ENCODE data around the gene ZNF280A.

Gene ZNF280A, protein sequence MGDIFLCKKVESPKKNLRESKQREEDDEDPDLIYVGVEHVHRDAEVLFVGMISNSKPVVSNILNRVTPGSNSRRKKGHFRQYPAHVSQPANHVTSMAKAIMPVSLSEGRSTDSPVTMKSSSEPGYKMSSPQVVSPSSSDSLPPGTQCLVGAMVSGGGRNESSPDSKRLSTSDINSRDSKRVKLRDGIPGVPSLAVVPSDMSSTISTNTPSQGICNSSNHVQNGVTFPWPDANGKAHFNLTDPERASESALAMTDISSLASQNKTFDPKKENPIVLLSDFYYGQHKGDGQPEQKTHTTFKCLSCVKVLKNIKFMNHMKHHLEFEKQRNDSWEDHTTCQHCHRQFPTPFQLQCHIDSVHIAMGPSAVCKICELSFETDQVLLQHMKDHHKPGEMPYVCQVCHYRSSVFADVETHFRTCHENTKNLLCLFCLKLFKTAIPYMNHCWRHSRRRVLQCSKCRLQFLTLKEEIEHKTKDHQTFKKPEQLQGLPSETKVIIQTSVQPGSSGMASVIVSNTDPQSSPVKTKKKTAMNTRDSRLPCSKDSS

DNA sequence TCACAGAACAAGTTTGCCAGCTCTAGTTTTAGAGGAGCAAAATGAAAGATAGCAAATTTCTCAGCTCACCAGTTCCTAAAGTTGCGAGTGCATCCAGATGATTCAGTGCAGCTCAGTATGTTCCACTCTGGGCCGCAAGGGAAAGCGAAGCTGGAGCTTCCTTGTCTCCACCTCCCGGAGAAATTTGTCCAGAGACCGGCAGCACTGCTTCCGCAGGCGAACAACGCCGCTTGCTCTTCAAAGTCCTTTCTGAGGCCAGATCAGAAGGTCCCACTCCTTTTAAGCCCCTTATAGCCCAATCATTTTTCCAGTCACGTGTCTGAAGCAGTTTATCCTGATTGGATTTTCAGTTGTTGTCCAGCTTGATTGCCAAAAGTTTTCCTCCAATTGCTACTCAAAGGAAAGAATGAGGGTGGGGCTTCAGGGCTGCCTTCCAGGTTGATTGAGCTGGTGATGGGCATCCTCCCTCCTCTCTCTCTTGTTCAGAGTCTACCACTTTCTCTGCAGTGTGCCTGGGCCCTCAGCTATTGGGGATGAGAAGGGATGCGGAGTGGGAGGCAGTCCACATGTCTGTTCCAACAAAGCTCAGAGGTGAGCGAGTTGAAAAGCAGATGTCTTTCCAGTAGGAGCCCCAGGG lies at the start of gene ZNF280A:
Gene ZNF280A, minus strand, starts transcription at position 251 of the 637 bp plus-strand sequence. CDS start 4,640 bp downstream, outside the sequence.
- DNase-seq (no peak), ATAC-seq (no peak)
- H3K36me3 Mint-ChIP-seq (ENCODE audit: low read depth) = no peaks in the 10 kb centered on the region
- no peak within 1 kb of the TSS for H3K4me3 Mint-ChIP-seq
- H3K4me1 Mint-ChIP-seq = no peaks in the 10 kb centered on the region
- peaks cover 23% of the 10 kb centered on the region for H3K27me3 Mint-ChIP-seq
- no peaks in the 10 kb centered on the region for H3K9me3 Mint-ChIP-seq
- H3K27ac Mint-ChIP-seq = no peak within 1 kb of the TSS

DNA sequence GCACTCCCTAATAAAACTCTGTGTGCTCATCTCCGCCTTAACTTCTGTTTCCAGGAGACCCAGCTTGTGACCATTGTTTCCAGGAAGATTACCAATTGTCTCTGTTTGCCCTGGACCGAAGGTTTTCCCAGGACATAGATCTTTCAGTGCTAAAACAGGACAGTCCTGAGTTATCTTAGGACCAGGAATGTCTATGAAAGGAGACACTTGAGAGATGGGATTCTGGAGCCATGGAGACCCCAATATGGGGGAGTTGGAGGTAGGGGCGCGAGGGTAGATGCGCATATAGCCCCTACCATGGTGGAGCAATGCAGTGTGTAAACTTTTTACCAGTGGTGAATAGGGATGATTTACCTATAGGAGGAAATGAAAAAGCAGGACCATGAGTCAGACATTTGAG lies 49.1 kb upstream of the ZNF280A start:
- H3K4me3 Mint-ChIP-seq = no peak overlapping the region
- no peaks in the 10 kb centered on the region for H3K36me3 Mint-ChIP-seq (ENCODE audit: low read depth)
- DNase-seq (no peak), ATAC-seq (no peak)
- H3K27ac Mint-ChIP-seq = no peak overlapping the region
- no peaks in the 10 kb centered on the region for H3K4me1 Mint-ChIP-seq
- H3K9me3 Mint-ChIP-seq = no peaks in the 10 kb centered on the region
- H3K27me3 Mint-ChIP-seq = peaks cover 18% of the 10 kb centered on the region

DNA sequence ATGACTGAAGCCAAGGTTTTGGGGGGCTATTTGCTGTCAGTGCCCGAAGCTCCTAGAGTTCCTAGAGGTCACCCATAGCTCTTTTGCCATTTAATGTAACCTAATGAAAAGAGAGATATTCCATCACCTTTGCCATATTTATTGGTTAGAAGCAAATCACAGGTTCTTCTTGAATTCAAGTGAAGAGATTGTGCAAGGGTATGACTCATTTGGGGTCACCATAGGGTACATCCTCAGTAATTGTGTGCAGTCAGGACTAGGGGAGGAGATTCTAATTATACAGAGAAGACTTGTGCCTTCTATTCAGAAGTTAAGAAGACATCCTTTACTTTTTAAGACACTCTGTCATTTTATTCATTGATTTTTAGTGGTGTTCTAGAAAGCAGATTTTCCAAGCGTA lies 45.9 kb upstream of the ZNF280A start:
- Mint-ChIP-seq H3K9me3 (no peaks in the 10 kb centered on the region), H3K27ac (no peak overlapping the region), H3K36me3 (ENCODE audit: low read depth) (no peaks in the 10 kb centered on the region), H3K27me3 (peaks cover 13% of the 10 kb centered on the region), H3K4me3 (no peak overlapping the region), H3K4me1 (no peaks in the 10 kb centered on the region)
- ATAC-seq (no peak), DNase-seq (no peak)

DNA sequence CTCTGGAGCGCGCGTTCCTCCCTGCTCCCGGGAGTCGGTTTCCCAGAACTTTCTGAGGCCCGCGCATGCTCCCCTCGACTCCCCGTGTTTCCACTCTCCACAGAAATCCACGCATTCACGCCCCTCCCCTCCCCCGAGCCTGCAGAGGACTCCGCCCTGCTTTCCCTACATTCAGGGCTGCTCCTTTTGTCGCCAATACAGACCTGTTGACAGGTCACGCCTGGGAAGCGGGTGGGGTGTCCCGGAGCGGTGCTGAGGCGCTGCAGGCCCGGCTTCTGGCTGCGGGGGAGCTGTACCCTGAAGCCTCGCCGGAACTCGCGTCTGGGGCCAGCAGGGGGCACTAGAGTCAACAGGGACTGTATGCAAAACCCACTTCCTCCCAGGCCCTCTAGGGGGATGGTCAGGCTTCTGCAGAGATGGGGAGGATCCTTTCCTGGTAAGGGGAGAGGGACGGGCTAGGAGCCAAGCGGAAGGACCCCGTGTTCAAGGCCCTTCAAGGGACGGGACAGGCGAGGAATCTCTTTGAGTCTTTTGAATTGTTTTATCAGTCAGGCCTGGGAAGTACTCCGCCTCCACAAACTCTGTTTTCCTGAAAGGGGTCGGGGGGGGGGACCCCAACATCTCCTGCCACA lies 39.0 kb upstream of the ZNF280A start, which contains the start of gene PRAME:
Gene PRAME, minus strand, starts transcription at position 294 of the 632 bp plus-strand sequence. CDS start 2,433 bp downstream, outside the sequence.
- no peak within 1 kb of the TSS for H3K27ac Mint-ChIP-seq
- H3K4me3 Mint-ChIP-seq = no peak within 1 kb of the TSS
- peak; percentile 88 for DNase-seq
- H3K4me1 Mint-ChIP-seq = peaks cover 2% of the 10 kb centered on the region
- H3K9me3 Mint-ChIP-seq = no peaks in the 10 kb centered on the region
- H3K27me3 Mint-ChIP-seq = no peaks in the 10 kb centered on the region
- H3K36me3 Mint-ChIP-seq (ENCODE audit: low read depth) = no peaks in the 10 kb centered on the region
- ATAC-seq = peak; percentile 91

DNA sequence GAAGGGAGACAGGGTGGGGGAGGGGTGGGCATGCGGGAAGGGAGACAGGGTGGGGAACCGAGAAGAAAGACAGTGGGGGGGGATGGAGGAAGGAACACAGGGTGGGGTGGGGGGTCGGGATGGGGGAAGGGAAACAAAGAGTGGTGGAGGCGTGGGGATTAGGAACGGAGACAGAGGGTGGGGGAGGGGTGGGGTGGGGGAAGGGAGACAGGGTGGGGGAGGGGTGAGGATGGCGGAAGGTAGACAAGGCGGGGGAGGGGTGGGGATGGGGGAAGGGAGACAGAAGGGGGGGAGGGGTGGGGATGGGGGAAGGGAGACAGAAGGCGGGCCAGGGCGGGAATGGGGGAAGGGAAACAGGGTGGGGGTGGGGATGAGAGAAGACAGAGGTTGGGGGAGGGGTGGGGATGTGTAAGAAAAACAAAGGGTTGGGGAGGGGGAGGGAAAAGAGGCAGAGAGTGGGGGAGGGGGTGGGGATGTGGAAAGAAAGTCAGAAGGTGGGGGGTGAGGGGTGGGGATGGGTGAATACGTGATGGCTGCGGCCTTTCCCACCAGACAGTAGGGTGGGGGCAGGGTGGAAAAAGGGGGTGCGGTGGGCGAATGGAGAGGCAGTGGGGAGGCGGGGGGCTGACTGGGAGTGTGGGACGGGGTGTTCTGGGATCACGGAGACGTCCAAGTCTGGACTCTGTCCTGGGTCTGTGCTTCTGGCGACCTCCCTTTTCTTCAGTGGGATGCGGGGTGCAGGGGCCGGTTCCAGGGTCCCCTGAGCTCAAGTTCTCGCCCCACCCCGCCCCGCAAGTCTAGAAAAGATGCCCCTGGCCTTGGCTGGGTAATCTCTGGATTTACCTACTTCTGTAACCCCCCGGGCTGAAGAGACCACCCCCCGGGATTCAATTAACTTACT lies 38.3 kb upstream of the ZNF280A start:
- H3K27ac Mint-ChIP-seq = no peak overlapping the region
- no peak for ATAC-seq
- no peaks in the 10 kb centered on the region for H3K36me3 Mint-ChIP-seq (ENCODE audit: low read depth)
- H3K4me1 Mint-ChIP-seq = peaks cover 2% of the 10 kb centered on the region
- no peak for DNase-seq
- H3K27me3 Mint-ChIP-seq = no peaks in the 10 kb centered on the region
- H3K4me3 Mint-ChIP-seq = no peak overlapping the region
- no peaks in the 10 kb centered on the region for H3K9me3 Mint-ChIP-seq

DNA sequence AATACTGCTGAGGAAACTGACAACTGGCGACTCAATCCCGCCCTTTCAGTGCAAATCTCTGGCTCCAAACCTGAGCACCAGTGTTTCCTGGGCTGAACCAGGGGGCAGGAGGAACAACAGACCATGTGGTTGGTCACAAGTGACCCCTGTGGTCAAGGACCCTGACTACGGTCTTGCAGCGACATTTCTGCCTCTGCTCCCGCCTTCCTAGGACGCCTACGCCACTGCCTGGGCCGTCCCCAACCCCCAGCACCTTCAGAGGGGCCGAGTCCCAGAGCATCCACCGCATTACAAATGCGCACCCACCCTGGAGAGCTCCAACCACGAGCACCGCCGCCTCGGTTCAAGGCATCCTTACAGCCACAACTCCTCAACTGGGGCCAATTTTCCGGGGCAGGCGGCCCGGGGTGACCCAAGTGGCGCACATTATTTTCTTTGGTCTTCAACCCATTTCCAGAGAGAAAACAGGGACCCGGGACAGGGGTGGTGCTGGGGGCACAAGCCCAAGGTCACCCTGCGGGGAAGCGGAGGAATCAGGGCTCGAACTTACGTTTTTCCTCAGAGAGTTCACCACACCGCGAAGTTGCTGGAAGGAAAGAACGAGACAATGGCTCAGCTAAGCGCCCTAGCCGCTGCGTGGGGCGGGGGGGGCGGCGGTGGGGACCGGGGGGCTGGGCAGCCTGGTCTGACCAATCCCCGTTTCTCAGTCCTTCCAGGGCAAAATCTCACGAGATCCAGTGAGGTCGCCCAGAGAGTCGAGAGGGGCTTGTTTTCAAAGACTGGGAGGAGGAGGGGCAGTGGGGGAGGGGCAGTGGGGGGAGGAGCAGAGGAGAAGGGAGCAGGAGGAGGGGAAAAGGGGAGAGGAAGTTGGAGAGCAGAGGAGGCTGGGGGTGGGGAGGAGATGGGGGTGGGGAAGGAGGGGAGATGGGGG lies 37.2 kb upstream of the ZNF280A start:
- Mint-ChIP-seq H3K27ac (no peak overlapping the region), H3K27me3 (no peaks in the 10 kb centered on the region), H3K4me1 (peaks cover 2% of the 10 kb centered on the region), H3K36me3 (ENCODE audit: low read depth) (no peaks in the 10 kb centered on the region), H3K4me3 (no peak overlapping the region), H3K9me3 (no peaks in the 10 kb centered on the region)
- ATAC-seq = no peak
- no peak for DNase-seq

DNA sequence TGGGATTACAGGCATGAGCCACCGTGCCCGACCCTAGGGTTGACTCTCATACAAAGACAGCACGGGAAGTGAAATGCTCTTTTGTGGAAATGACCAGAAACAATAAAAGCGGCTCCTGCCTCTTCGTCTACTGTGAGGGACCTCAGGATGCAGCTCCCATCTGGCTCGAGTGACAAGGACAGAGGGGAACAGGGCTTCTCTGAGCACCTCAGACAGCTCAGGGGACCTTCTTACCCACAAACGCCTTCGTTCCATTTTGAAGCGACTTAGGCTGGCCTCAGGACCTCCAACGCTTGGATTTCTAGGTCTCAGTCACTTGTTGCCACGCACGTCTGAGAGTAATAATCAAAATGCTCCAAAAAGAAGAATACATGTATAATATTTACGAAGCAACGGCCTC lies 36.5 kb upstream of the ZNF280A start:
- H3K9me3 Mint-ChIP-seq = no peaks in the 10 kb centered on the region
- H3K4me3 Mint-ChIP-seq = no peak overlapping the region
- peaks cover 2% of the 10 kb centered on the region for H3K4me1 Mint-ChIP-seq
- DNase-seq (no peak), ATAC-seq (no peak)
- no peaks in the 10 kb centered on the region for H3K36me3 Mint-ChIP-seq (ENCODE audit: low read depth)
- no peaks in the 10 kb centered on the region for H3K27me3 Mint-ChIP-seq
- H3K27ac Mint-ChIP-seq = no peak overlapping the region

DNA sequence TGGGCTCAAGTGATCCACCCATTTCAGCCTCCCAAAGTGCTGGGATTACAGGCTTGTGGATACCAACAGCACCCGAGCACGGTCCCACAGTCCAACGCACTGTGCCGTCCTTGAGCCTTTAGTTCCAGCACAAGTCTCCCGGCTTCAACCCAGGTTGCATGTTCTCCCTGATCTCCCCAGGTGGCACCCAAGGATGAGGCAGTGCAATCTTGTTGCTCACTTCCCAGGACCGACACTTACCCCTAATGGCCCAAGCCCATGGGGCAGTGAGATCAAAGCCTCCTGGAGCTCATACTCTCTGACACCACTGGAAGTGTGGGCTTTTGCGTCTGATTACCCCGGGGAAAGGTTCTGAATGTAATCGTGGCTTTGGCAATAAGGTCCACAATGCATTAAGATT lies 35.5 kb upstream of the ZNF280A start:
- Mint-ChIP-seq H3K36me3 (ENCODE audit: low read depth) (no peaks in the 10 kb centered on the region), H3K9me3 (no peaks in the 10 kb centered on the region), H3K27ac (no peak overlapping the region), H3K4me1 (peaks cover 2% of the 10 kb centered on the region), H3K27me3 (no peaks in the 10 kb centered on the region), H3K4me3 (no peak overlapping the region)
- DNase-seq (no peak), ATAC-seq (no peak)

DNA sequence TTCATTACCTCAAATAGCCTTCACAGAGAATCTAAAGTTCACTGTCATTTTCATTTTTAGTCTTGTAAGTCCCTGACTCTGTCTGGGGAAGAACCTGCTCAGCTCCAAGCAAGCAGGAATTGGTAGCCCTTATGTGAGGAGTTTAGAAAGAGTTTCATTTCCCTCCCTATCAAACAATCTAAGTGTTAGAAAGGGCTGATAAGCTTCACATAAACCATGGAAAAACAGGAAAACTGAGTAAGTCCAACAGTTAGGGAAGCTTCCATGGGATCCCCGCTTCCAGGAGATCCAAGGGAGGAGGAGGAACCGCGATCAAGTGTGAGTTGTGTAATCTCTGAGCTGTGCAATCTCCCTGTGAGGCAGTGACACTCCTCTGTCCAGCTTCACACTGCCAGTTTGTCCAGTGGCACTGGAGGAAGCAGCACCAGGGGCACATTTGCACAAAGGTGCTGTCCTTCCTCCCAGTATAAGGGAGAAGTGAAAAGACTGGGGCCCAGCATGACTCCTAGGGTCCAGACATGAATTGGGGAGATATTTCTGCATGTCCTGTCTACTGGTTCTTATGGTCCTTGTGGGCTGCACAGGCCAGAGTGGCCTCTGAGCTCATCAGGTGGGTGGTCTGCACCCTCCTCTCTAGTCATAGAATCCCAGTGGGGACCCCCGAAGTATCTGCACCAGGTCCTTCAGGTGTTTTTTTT lies 34.7 kb upstream of the ZNF280A start:
- peaks cover 2% of the 10 kb centered on the region for H3K4me1 Mint-ChIP-seq
- H3K4me3 Mint-ChIP-seq = no peak overlapping the region

DNA sequence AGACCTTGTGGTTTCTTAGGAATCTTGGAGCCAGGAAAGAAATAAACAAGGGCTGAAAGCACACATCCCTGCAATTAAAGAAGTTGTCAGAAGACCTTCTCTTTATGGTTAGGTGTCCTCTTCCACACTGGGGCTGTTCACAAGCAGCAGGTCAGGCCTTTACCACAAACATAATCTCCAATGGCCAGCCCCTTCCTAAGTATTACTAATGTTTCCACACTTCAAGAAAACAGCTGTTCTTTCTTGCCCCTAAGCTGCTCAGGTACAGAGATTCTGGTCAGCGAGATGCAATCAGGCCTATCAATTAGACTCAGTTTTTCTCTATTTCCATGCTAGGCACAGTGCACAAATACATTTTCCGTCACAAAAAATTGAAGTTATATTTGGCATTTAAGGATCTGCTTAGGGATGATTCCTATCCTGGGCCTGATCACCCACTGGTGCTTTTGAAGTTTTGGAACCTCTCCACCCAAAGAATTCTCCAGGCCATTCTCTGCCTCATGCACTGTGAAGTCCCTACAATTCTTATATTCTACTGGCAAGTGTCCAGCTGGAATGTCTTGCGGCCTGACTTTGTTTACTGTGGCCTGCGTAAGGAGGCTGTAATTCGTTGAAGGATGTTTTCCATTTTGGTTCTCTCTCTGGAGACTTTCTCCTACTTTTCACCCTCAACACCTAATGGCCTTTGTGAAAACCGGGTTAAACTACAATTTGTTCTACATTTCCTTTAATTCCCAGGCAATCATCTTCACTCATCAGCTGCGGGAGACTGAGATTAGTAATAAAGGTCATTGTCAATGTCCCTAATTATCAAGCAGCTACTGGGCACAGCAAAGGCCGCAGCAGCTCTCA lies 33.9 kb upstream of the ZNF280A start:
- no peak overlapping the region for H3K27ac Mint-ChIP-seq
- no peaks in the 10 kb centered on the region for H3K36me3 Mint-ChIP-seq (ENCODE audit: low read depth)
- ATAC-seq = no peak
- no peaks in the 10 kb centered on the region for H3K9me3 Mint-ChIP-seq
- no peak overlapping the region for H3K4me3 Mint-ChIP-seq
- H3K27me3 Mint-ChIP-seq = no peaks in the 10 kb centered on the region
- H3K4me1 Mint-ChIP-seq = peaks cover 1% of the 10 kb centered on the region
- no peak for DNase-seq

More for the DNA sequence above, 34.7 kb upstream of the ZNF280A start:
- H3K27ac Mint-ChIP-seq = no peak overlapping the region
- no peak for ATAC-seq
- DNase-seq = no peak
- no peaks in the 10 kb centered on the region for H3K9me3 Mint-ChIP-seq
- H3K27me3 Mint-ChIP-seq = no peaks in the 10 kb centered on the region
- H3K36me3 Mint-ChIP-seq (ENCODE audit: low read depth) = no peaks in the 10 kb centered on the region

DNA sequence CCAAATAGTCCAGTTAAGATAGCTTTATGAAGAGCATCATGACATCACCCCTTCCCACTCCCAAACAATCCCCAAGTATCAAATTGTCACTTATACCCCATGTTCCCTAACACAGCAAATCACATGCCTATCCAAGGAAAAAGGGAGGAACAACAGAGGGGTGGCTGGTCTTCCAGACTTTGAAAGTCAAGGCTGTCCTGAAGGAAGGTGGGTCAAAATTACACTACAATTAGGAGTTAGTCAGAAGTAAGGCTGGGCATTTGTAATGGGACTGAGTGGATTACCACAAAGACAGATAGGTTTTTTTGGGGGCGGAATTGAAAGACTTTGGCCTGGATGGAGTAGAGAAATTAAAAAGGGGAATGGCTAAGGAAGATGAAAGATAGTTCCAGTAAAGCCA lies 33.1 kb upstream of the ZNF280A start:
- ATAC-seq (no peak), DNase-seq (no peak)
- H3K4me3 Mint-ChIP-seq = no peak overlapping the region
- H3K27me3 Mint-ChIP-seq = no peaks in the 10 kb centered on the region
- H3K4me1 Mint-ChIP-seq = no peaks in the 10 kb centered on the region
- H3K36me3 Mint-ChIP-seq (ENCODE audit: low read depth) = no peaks in the 10 kb centered on the region
- no peak overlapping the region for H3K27ac Mint-ChIP-seq
- no peaks in the 10 kb centered on the region for H3K9me3 Mint-ChIP-seq

DNA sequence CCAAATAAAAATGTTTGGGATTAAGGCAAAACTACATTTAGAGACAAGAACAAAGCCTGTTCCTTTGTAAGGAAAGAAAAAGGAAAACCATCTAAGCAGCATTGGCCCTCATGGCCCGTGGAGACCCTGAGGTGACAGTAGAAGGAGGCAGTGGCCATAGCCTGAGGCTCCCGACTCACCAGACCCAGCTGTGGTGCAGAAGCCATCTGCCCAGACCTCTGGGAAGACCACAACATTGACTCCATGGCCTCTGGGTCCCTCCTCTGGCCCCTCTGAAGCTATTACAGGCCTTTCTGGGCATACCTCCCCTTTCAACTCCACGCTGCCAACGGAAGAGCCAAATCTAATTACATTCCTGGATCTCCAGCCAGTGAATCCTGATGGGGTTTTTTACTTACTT lies 32.6 kb upstream of the ZNF280A start:
- Mint-ChIP-seq H3K9me3 (no peaks in the 10 kb centered on the region), H3K4me1 (no peaks in the 10 kb centered on the region), H3K27ac (no peak overlapping the region), H3K27me3 (no peaks in the 10 kb centered on the region), H3K4me3 (no peak overlapping the region), H3K36me3 (ENCODE audit: low read depth) (no peaks in the 10 kb centered on the region)
- DNase-seq (no peak), ATAC-seq (no peak)
